Femur (tissue), 1 donor: Measurements from ENCODE around the gene CTBP2.
A peak's percentile ranks its signal among the peaks of the same experiment; 100 is the strongest.

Experiments used
- DNase-seq: peaks from one replicate; pipeline ENCODE4 v3.0.0-alpha.2; 2017

CTBP2 gene

GRCh38 chr10:125034675-125035074 lies 125.7 kb downstream of the CTBP2 start:
- DNase-seq, result no peak

- DNase-seq, result no peak
Measured at GRCh38 chr10:125033146-125033924, 127.0 kb downstream of the CTBP2 start.

GRCh38 chr10:125032474-125033020 lies 127.8 kb downstream of the CTBP2 start:
- no peak for DNase-seq

GRCh38 chr10:125030567-125031197 lies 129.7 kb downstream of the CTBP2 start:
- DNase-seq, result no peak

- DNase-seq, result no peak
Measured at GRCh38 chr10:125029584-125030242, 130.7 kb downstream of the CTBP2 start.

GRCh38 chr10:125027871-125028869 lies 132.2 kb downstream of the CTBP2 start:
- DNase-seq, result no peak

GRCh38 chr10:125026974-125027735 lies 133.2 kb downstream of the CTBP2 start:
- no peak for DNase-seq

GRCh38 chr10:125026036-125026931 lies 134.1 kb downstream of the CTBP2 start:
- no peak for DNase-seq

- no peak for DNase-seq
Measured at GRCh38 chr10:125025341-125025740, 135.0 kb downstream of the CTBP2 start.

GRCh38 chr10:125024497-125025234 lies 135.7 kb downstream of the CTBP2 start:
- DNase-seq, result no peak

- DNase-seq, result peak; percentile 60
Measured at GRCh38 chr10:125023862-125024496, 136.4 kb downstream of the CTBP2 start.

- peak; percentile 61 for DNase-seq
Measured at GRCh38 chr10:125023255-125023654, 137.1 kb downstream of the CTBP2 start.

- DNase-seq, result no peak
Measured at GRCh38 chr10:125022671-125023070, 137.7 kb downstream of the CTBP2 start.

GRCh38 chr10:125021686-125022344 lies 138.5 kb downstream of the CTBP2 start:
- DNase-seq, result no peak

- DNase-seq, result no peak
Measured at GRCh38 chr10:125020871-125021270, 139.5 kb downstream of the CTBP2 start.

GRCh38 chr10:125020386-125020785 lies 140.0 kb downstream of the CTBP2 start:
- no peak for DNase-seq

GRCh38 chr10:125018576-125019143 lies 141.7 kb downstream of the CTBP2 start:
- DNase-seq, result no peak
